ENCODE measurements around the gene DELE1. TPM values are rescaled to one million over a fixed set of nuclear protein-coding genes. Genes with fewer than 3 reads are reported as not detected.

The DELE1 gene
- 85.4 TPM for total RNA-seq

GRCh38 chr5:141923448-141924313 lies at the start of gene DELE1:
Gene DELE1, plus strand, starts transcription at chr5:141923871. Its CDS starts 71 bp downstream, at chr5:141923942.

GRCh38 chr5:141878186-141878710 lies 45.4 kb upstream of the DELE1 start, which contains the start of gene PCDH1:
Gene PCDH1, minus strand, starts transcription at chr5:141878410. Its CDS starts 148 bp downstream, at chr5:141878262.

GRCh38 chr5:141958113-141958512 lies 34.4 kb downstream of the DELE1 start, which contains the start of gene PCDH12:
Gene PCDH12, minus strand, starts transcription at chr5:141958202. Its CDS starts 351 bp downstream, at chr5:141957851.

GRCh38 chr5:141968914-141969608 lies 45.4 kb downstream of the DELE1 start, which contains the start of gene RNF14:
Gene RNF14, plus strand, starts transcription at chr5:141969105. Its CDS starts 4,484 bp downstream, at chr5:141973589.

Other genes with a start within 250 kb of the DELE1 start
- gene ARAP3, start 241.6 kb upstream of the DELE1 start, total RNA-seq, result 9.1 TPM
- gene PCDH1, start 45.5 kb upstream of the DELE1 start, total RNA-seq, result 55.4 TPM
- gene PCDH12, start 34.3 kb downstream of the DELE1 start, total RNA-seq, result 2.5 TPM
- gene RNF14, start 45.2 kb downstream of the DELE1 start, total RNA-seq, result 56.0 TPM
- 33.2 TPM for gene GNPDA1, start 89.2 kb downstream of the DELE1 start, total RNA-seq
- gene NDFIP1, start 184.9 kb downstream of the DELE1 start, total RNA-seq, result 230 TPM